Esophagus squamous epithelium (tissue), 5 donors: ENCODE data around the gene CSMD2. TPM values are rescaled to one million over a fixed set of nuclear protein-coding genes. Genes with fewer than 3 reads are reported as not detected.

Experiments used
- DNase-seq: peaks from one replicate; lab custom pipeline; 2025; lab: John Stamatoyannopoulos, UW
- H3K27ac ChIP-seq, 4 donors: fragments of 200-600 bp; sonication (generic); one replicate each; pipeline ENCODE4 v1.5.1; 2016 to 2019; ENCODE audit warnings: mild to moderate bottlenecking in 1 of 4
- H3K27me3 ChIP-seq, 4 donors: fragments of 200-600 bp; sonication (generic); 1 replicate in 3 of 4; 2 replicates in 1 of 4; pipeline versions ENCODE4 v1.5.1 to v1.6.0; 2017 to 2021; ENCODE audit warnings: antibody characterized with exemption in 1 of 4
- H3K36me3 ChIP-seq, 3 donors: fragments of 200-600 bp; sonication (generic); one replicate each; pipeline ENCODE4 v1.5.1; 2016 to 2019
- H3K4me1 ChIP-seq, 3 donors: fragments of 200-600 bp; sonication (generic); one replicate each; pipeline ENCODE4 v1.5.1; 2017 to 2019
- H3K4me3 ChIP-seq, 4 donors: fragments of 200-600 bp; sonication (generic); 1 replicate in 3 of 4; 2 replicates in 1 of 4; pipeline ENCODE4 v1.5.1; 2016 to 2019; ENCODE audit warnings: mild to moderate bottlenecking in 2 of 4, moderate library complexity in 1 of 4
- H3K9me3 ChIP-seq, 3 donors: fragments of 200-600 bp; sonication (generic); one replicate each; pipeline ENCODE4 v1.5.1; 2016 to 2019
- POLR2A ChIP-seq, 4 donors: fragments of 450-650 bp; IDR thresholded peaks; one replicate each; pipeline ENCODE4 v1.6.1; 2017; ENCODE audit warnings: antibody characterized with exemption in 4 of 4, mild to moderate bottlenecking in 4 of 4, moderate library complexity in 3 of 4
- WGBS, 2 donors: methylation state at CpG; one replicate each; pipeline ENCODE4 v1.1.5; 2018; 5-methylcytosine and 5-hydroxymethylcytosine counted together
- intact Hi-C: fragments of 100-400 bp; cut with DNase I; formaldehyde crosslinking; loops from one replicate; pipeline ENCODE4 v1.15.0; 2022
- total RNA-seq, 4 donors: library from RNA; depleted of rRNA; stranded (reverse); fragments of >200 nt; gene quantifications; one replicate each; pipeline ENCODE4 v1.1.0, GENCODE V29; 2016
- TF ChIP-seq, protein P1 (sequence below), 6 experiments: fragments of 450-650 bp in 4 of 6; fragments of 200-600 bp in 2 of 6; sonication (generic) in 2 of 6; IDR thresholded peaks; one replicate each; pipeline ENCODE4 v1.5.1; 2016 to 2019; ENCODE audit warnings: antibody characterized with exemption in 6 of 6, mild to moderate bottlenecking in 4 of 6, moderate library complexity in 4 of 6
- donor health status: DM: yes; HTN: yes; CAD: no.

CSMD2 gene
- total RNA-seq, 4 donors from 2014 or later = under 0.01 to 0.13 TPM; not detected in 2

DNA sequence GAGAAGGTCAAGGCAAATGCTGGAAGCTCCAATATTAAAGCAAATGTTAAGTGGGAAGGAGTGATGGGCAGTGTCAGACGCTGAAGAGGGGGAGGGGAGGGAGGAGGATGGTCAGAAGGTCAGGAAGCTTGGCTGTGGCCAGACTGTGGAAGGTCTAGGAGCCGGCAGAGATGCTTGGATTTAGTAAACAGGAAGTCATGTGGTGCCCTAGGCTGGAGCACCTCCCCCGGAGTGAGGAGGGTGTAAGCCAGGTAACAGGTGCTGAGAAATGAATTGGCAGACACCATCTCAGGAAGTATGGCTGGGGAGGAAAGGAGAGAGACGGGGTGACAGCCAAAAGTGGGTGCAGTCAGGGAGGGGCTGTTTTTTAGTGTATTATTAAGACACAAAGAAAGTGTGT, 17.7 kb downstream of the CSMD2 start:
- Histone ChIP-seq H3K27me3 (peaks cover 0 to 36% (median 0%) of the 10 kb centered on the region in 4 donors), H3K36me3 (no peaks in the 10 kb centered on the region), H3K27ac (no peak overlapping the region), H3K9me3 (no peaks in the 10 kb centered on the region), H3K4me3 (no peak overlapping the region), H3K4me1 (no peaks in the 10 kb centered on the region)
- TF ChIP-seq, protein P1, sequence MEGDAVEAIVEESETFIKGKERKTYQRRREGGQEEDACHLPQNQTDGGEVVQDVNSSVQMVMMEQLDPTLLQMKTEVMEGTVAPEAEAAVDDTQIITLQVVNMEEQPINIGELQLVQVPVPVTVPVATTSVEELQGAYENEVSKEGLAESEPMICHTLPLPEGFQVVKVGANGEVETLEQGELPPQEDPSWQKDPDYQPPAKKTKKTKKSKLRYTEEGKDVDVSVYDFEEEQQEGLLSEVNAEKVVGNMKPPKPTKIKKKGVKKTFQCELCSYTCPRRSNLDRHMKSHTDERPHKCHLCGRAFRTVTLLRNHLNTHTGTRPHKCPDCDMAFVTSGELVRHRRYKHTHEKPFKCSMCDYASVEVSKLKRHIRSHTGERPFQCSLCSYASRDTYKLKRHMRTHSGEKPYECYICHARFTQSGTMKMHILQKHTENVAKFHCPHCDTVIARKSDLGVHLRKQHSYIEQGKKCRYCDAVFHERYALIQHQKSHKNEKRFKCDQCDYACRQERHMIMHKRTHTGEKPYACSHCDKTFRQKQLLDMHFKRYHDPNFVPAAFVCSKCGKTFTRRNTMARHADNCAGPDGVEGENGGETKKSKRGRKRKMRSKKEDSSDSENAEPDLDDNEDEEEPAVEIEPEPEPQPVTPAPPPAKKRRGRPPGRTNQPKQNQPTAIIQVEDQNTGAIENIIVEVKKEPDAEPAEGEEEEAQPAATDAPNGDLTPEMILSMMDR (IDR thresholded peaks at IDR 0.05) = no peak
- TF ChIP-seq POLR2A (IDR thresholded peaks at IDR 0.05) = no peak
- 11 to 12% methylated on average over 4 of the region's 4 CpGs for WGBS, 2 donors
- no peak for DNase-seq
- intact Hi-C loops = no loop called here

DNA sequence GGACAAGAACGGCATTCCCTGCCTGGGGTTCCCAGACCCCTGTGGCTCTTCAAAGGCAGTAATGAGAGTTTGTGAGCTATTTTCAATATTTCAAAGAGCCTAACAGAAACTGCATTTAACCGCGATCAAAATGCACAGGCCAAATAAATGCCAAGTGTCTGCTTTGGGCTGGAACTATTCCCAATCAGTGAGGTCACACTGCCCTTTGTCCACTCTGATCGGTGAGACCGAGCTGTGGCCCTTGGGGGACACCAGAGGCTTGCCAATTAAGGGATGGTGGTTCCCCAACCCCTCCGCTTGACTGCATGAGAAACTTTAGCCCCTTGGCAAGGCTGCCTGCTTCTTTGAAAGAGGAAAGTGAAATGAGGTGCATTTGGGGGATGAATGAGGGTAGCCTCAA, 20.3 kb downstream of the CSMD2 start:
- intact Hi-C loops = no loop called here
- no peak for TF ChIP-seq POLR2A (IDR thresholded peaks at IDR 0.05)
- TF ChIP-seq, protein P1 (IDR thresholded peaks at IDR 0.05) = no peak
- 84 to 88% methylated on average over 4 to 5 of the region's 6 CpGs for WGBS, 2 donors

DNA sequence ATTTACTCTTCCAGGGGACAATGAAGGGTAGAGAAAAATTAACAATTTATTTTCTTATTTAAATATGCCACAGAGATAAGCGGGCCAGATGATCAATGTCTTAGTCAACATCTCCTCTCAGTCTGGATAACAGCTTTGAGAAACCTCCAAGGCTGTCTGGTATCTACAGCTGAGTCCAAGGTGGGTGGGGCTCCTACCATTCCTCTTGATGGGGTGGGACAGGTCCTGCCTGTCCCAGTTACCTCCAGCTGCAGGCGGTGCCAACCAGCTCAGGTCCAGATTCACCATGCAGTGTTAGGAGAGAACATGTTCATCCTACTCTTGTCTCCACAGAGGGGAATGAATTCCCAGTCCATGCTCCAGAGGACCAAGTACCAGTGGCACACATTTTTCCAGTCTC, 21.1 kb downstream of the CSMD2 start:
- no peak for TF ChIP-seq POLR2A (IDR thresholded peaks at IDR 0.05)
- TF ChIP-seq, protein P1 (IDR thresholded peaks at IDR 0.05) = no peak
- H3K36me3 ChIP-seq = no peaks in the 10 kb centered on the region
- H3K4me1 ChIP-seq = no peaks in the 10 kb centered on the region
- H3K27ac ChIP-seq = no peak overlapping the region
- peaks cover 0 to 24% (median 0%) of the 10 kb centered on the region in 4 donors for H3K27me3 ChIP-seq
- WGBS, 2 donors = 70 to 71% methylated on average over 1 to 2 of the region's 2 CpGs
- DNase-seq = no peak
- H3K9me3 ChIP-seq = no peaks in the 10 kb centered on the region
- intact Hi-C loops = no loop called here
- no peak overlapping the region for H3K4me3 ChIP-seq

More for the DNA sequence above, 20.3 kb downstream of the CSMD2 start:
- H3K27me3 ChIP-seq = peaks cover 0 to 24% (median 0%) of the 10 kb centered on the region in 4 donors
- no peak overlapping the region for H3K4me3 ChIP-seq
- no peak for DNase-seq
- no peaks in the 10 kb centered on the region for H3K9me3 ChIP-seq
- no peaks in the 10 kb centered on the region for H3K36me3 ChIP-seq
- no peaks in the 10 kb centered on the region for H3K4me1 ChIP-seq
- no peak overlapping the region for H3K27ac ChIP-seq

DNA sequence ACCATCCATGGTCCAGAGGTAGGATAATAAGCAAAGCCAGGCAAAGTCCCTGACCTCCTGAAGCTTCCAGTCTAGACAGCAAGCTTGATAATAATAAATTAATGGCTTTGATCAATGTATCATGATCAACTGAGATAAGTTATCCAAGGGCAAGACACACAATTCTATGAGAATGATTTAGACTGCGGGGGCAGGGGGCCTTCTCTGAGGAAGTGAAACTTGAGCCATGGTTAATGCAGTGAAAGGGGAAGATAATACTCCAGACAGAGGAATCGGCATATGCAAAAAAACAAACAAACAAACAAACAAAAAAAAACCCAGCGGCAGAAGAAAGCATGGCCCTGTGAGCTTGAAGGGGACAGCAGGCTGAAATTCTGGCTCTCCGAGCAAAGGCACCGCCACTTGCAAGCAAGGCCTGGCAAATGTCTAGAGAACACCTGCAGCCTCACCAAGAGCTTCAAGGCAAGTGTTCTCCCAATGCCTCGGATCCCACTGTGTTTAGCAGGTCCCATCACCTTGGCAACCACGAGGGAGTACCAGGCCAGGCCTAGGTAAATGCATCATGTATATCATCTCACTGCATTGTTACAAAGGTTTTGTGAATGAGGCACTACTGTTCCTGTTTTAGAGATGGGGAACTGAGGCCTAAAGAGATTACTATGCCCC, 24.9 kb downstream of the CSMD2 start:
- intact Hi-C loops = no loop called here
- no peak overlapping the region for H3K27ac ChIP-seq
- no peak for TF ChIP-seq POLR2A (IDR thresholded peaks at IDR 0.05)
- TF ChIP-seq, protein P1 (IDR thresholded peaks at IDR 0.05) = no peak
- WGBS, 2 donors = 55 to 63% methylated on average over 5 to 7 of the region's 7 CpGs
- H3K4me1 ChIP-seq = no peaks in the 10 kb centered on the region
- H3K36me3 ChIP-seq = no peaks in the 10 kb centered on the region
- H3K27me3 ChIP-seq = peaks cover 0 to 9% (median 0%) of the 10 kb centered on the region in 4 donors
- H3K9me3 ChIP-seq = no peaks in the 10 kb centered on the region
- no peak for DNase-seq
- no peak overlapping the region for H3K4me3 ChIP-seq

DNA sequence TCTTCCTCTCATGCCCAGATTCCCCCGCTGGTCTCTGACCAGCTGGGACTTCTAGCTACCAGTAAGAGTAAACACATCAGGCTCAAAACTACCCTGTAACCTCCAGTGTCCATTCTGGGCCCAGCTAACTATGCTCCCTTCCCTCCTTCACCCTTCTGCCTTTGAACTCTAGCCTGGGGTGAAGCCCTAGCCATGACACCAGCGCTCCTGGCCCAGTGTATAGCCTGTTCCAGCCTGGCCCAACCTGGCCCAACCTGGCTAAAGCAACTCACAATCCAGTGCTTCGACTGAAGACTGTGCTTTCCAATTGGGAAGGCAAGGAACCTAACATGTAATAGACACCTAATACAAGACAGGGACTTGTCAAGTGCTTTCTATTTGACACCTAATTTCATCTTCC, 27.6 kb downstream of the CSMD2 start:
- Histone ChIP-seq H3K27ac (no peak overlapping the region), H3K9me3 (no peaks in the 10 kb centered on the region), H3K4me1 (no peaks in the 10 kb centered on the region), H3K36me3 (no peaks in the 10 kb centered on the region), H3K27me3 (no peaks in the 10 kb centered on the region), H3K4me3 (no peak overlapping the region)
- intact Hi-C loops = no loop called here
- no peak for DNase-seq
- TF ChIP-seq POLR2A (IDR thresholded peaks at IDR 0.05) = no peak
- TF ChIP-seq, protein P1 (IDR thresholded peaks at IDR 0.05) = no peak
- WGBS, 2 donors = 44 to 66% methylated on average over 1 to 2 of the region's 3 CpGs
